Smooth muscle cell (in vitro differentiated cells): Measurements from ENCODE around the gene NOL6. TPM values are rescaled to one million over a fixed set of nuclear protein-coding genes. Genes with fewer than 3 reads are reported as not detected.

Experiments
- DNase-seq: peaks from one replicate; lab custom pipeline; 2025; ENCODE audit not compliant: unreplicated experiment; lab: John Stamatoyannopoulos, UW
- H2AFZ ChIP-seq: fragments of 200-600 bp; sonication (generic); 2 replicates; pipeline ENCODE4 v1.6.0; 2016; ENCODE audit warnings: antibody characterized with exemption, low read depth, mild to moderate bottlenecking
- H3F3A ChIP-seq: fragments of 200-600 bp; sonication (generic); 2 replicates; pipeline ENCODE4 v1.6.0; 2017; ENCODE audit warnings: antibody characterized with exemption, low read depth
- H3K27ac ChIP-seq: fragments of 200-600 bp; sonication (generic); 2 replicates; pipeline ENCODE4 v1.5.1; 2016; ENCODE audit warnings: low read depth, mild to moderate bottlenecking
- H3K27me3 ChIP-seq: fragments of 200-600 bp; sonication (generic); 2 replicates; pipeline ENCODE4 v1.6.1; 2016; ENCODE audit warnings: low read depth, mild to moderate bottlenecking
- H3K36me3 ChIP-seq: fragments of 200-600 bp; sonication (generic); 2 replicates; pipeline ENCODE4 v1.5.1; 2016; ENCODE audit warnings: low read depth
- H3K4me1 ChIP-seq: fragments of 200-600 bp; sonication (generic); 2 replicates; pipeline ENCODE4 v1.5.1; 2016; ENCODE audit warnings: low read depth
- H3K4me2 ChIP-seq: fragments of 200-600 bp; sonication (generic); 2 replicates; pipeline ENCODE4 v1.6.0; 2016; ENCODE audit warnings: mild to moderate bottlenecking
- H3K4me3 ChIP-seq: fragments of 200-600 bp; sonication (generic); 2 replicates; pipeline ENCODE4 v1.5.1; 2016; ENCODE audit warnings: mild to moderate bottlenecking
- H3K79me2 ChIP-seq: fragments of 200-600 bp; sonication (generic); 2 replicates; pipeline ENCODE4 v1.6.0; 2016; ENCODE audit warnings: low read depth, mild to moderate bottlenecking
- H3K9ac ChIP-seq: fragments of 200-600 bp; sonication (generic); 2 replicates; pipeline ENCODE4 v1.6.0; 2016; ENCODE audit warnings: low read depth
- H3K9me3 ChIP-seq: fragments of 200-600 bp; sonication (generic); replicated peaks from 2 replicates; pipeline ENCODE4 v1.5.1; 2016; ENCODE audit warnings: low read depth
- H4K20me1 ChIP-seq: fragments of 200-600 bp; sonication (generic); 2 replicates; pipeline ENCODE4 v1.6.0; 2016; ENCODE audit warnings: low read depth
- CTCF ChIP-seq: fragments of 200-600 bp; sonication (generic); IDR thresholded peaks from 2 replicates; pipeline ENCODE4 v1.5.1; 2017; ENCODE audit warnings: borderline replicate concordance, mild to moderate bottlenecking, antibody characterized with exemption; ENCODE audit not compliant: insufficient read depth, poor library complexity, severe bottlenecking
- WGBS: methylation state at CpG from one replicate; pipeline ENCODE4 v1.1.7; 2016; ENCODE audit warnings: low lambda C conversion rate; 5-methylcytosine and 5-hydroxymethylcytosine counted together
- polyA plus RNA-seq: library from polyadenylated mRNA; unstranded; fragments of >200 nt; fragmentation: Nextera tagmentation; extraction: Ambion mirVana; gene quantifications from 2 replicates; pipeline ENCODE4 v1.2.1, GENCODE V29; 2016
- total RNA-seq: library from RNA; depleted of rRNA; stranded (reverse); fragments of >200 nt; gene quantifications from 2 replicates; pipeline ENCODE4 v1.2.3, GENCODE V29; 2014

The NOL6 gene
- total and polyA plus RNA-seq, 2 experiments from 2014 or later: 23.0 to 23.4 TPM

- H3K9me3 ChIP-seq: no peaks in the 10 kb centered on the region
- peaks cover 5% of the 10 kb centered on the region for H3K4me1 ChIP-seq
- no peak overlapping the region for H3K4me2 ChIP-seq
- no peaks in the 10 kb centered on the region for H3K79me2 ChIP-seq
- H3K9ac ChIP-seq: no peak overlapping the region
- H3K27me3 ChIP-seq: no peaks in the 10 kb centered on the region
- no peak for TF ChIP-seq CTCF
- no peak for DNase-seq
- H3K4me3 ChIP-seq: no peak overlapping the region
- H3K27ac ChIP-seq: no peak overlapping the region
- H3K36me3 ChIP-seq: no peaks in the 10 kb centered on the region
- no peaks in the 10 kb centered on the region for H3F3A ChIP-seq
- 90% methylated on average over 11 of the region's 11 CpGs for WGBS
- H4K20me1 ChIP-seq: no peaks in the 10 kb centered on the region
- no peak overlapping the region for H2AFZ ChIP-seq
Observed at GRCh38 chr9:33453999-33454660, 19.6 kb downstream of the NOL6 start.

- Histone ChIP-seq H3K79me2 (no peaks in the 10 kb centered on the region), H3K9me3 (no peaks in the 10 kb centered on the region), H3K4me1 (peaks cover 5% of the 10 kb centered on the region), H2AFZ (no peak overlapping the region), H3K4me2 (peak overlapping the region; percentile 7), H3K27me3 (no peaks in the 10 kb centered on the region), H3K9ac (no peak overlapping the region), H4K20me1 (no peaks in the 10 kb centered on the region), H3K27ac (no peak overlapping the region), H3F3A (no peaks in the 10 kb centered on the region), H3K4me3 (no peak overlapping the region), H3K36me3 (no peaks in the 10 kb centered on the region)
- no peak for DNase-seq
- TF ChIP-seq CTCF: no peak
- WGBS: 84% methylated on average over 3 of the region's 3 CpGs
Observed at GRCh38 chr9:33453286-33453860, 20.4 kb downstream of the NOL6 start.

- Histone ChIP-seq H2AFZ (no peak overlapping the region), H3K4me3 (no peak overlapping the region), H3K9me3 (no peaks in the 10 kb centered on the region), H4K20me1 (no peaks in the 10 kb centered on the region), H3K27me3 (no peaks in the 10 kb centered on the region), H3K79me2 (no peaks in the 10 kb centered on the region), H3F3A (no peaks in the 10 kb centered on the region), H3K9ac (no peak overlapping the region), H3K27ac (no peak overlapping the region), H3K4me1 (peaks cover 5% of the 10 kb centered on the region), H3K4me2 (peak overlapping the region; percentile 24), H3K36me3 (no peaks in the 10 kb centered on the region)
- TF ChIP-seq CTCF: peak; percentile 77
- peak; percentile 29 for DNase-seq
- 17% methylated on average over 7 of the region's 7 CpGs for WGBS
Observed at GRCh38 chr9:33452828-33453271, 20.9 kb downstream of the NOL6 start.
